ENCODE measurements around the gene SPPL3. TPM values are rescaled to one million over a fixed set of nuclear protein-coding genes. Genes with fewer than 3 reads are reported as not detected.

SPPL3 gene
- polyA plus RNA-seq, 1 of the 3 experiments (the other 2 are of a cell fraction), result 18.8 TPM

- Histone ChIP-seq H3K36me3 (replicated peaks in 1 of 2; ENCODE audit: control insufficient read depth in 1 of 2, insufficient read depth in 2 of 2, low read length in 1 of 2) (no peaks in the 10 kb centered on the region), H4K20me1 (ENCODE audit: insufficient read depth) (peaks cover 57% of the 10 kb centered on the region), H3K9me3 (no peaks in the 10 kb centered on the region), H3K27me3 (ENCODE audit: insufficient read depth) (no peaks in the 10 kb centered on the region), H3K4me3 (ENCODE audit: low read depth in 2 of 2, low read length in 1 of 2) (no peak overlapping the region), H3K4me1 (ENCODE audit: control insufficient read depth in 1 of 2, insufficient read depth in 2 of 2, low read depth in 1 of 2, low read length in 1 of 2) (peaks cover 0 to 9% of the 10 kb centered on the region in 2 experiments; a peak in 3 of 4 replicates), H3K9ac (no peak overlapping the region), H3K27ac (ENCODE audit: low read depth in 2 of 2, low read length in 1 of 2) (0 out of 4 replicates have a peak overlapping the region, but pooled peaks of 1 of the 2 experiments have one; percentile 3), H2AFZ (ENCODE audit: low read depth) (no peak overlapping the region), H3F3A (replicated peaks; ENCODE audit: insufficient read depth) (peaks cover 5% of the 10 kb centered on the region), H3K79me2 (ENCODE audit: insufficient read depth) (peaks cover 30% of the 10 kb centered on the region), H3K4me2 (no peak overlapping the region), H3K9me2 (no peaks in the 10 kb centered on the region)
- TF ChIP-seq GABPA (IDR thresholded peaks at IDR 0.05; ENCODE audit: low read depth) (no peak), ZBTB33 (IDR thresholded peaks at IDR 0.05; ENCODE audit: borderline replicate concordance, low read depth) (no peak), EP300 (IDR thresholded peaks at IDR 0.05; ENCODE audit: borderline replicate concordance in 1 of 2, low read depth in 1 of 2, low read length in 1 of 2) (no peak), IRF3 (IDR thresholded peaks at IDR 0.05; ENCODE audit: low read depth, low read length) (no peak), FOSL2 (IDR thresholded peaks at IDR 0.05; ENCODE audit: borderline replicate concordance, low read depth) (no peak), USF1 (IDR thresholded peaks at IDR 0.05; ENCODE audit: borderline replicate concordance, low read depth) (no peak), JUND (IDR thresholded peaks at IDR 0.05) (no peak)
- ChIA-PET POLR2A (no interaction called here), CTCF (no interaction called here)
- DNase-seq, result peak; percentile 46
- WGBS (ENCODE audit: low lambda C conversion rate), result 58% methylated on average over 3 of the region's 3 CpGs
Measured at GRCh38 chr12:120830052-120830940, 73.9 kb downstream of the SPPL3 start.

GRCh38 chr12:120826335-120826734 is 77.8 kb downstream of the SPPL3 start:
- no peak overlapping the region for H3K4me3 ChIP-seq (ENCODE audit: low read depth in 2 of 2, low read length in 1 of 2)
- no peaks in the 10 kb centered on the region for H3K9me3 ChIP-seq
- ChIA-PET POLR2A (no interaction called here), CTCF (no interaction called here)
- H3K36me3 ChIP-seq (replicated peaks in 1 of 2; ENCODE audit: control insufficient read depth in 1 of 2, insufficient read depth in 2 of 2, low read length in 1 of 2), result no peaks in the 10 kb centered on the region
- no peak overlapping the region for H3K27ac ChIP-seq (ENCODE audit: low read depth in 2 of 2, low read length in 1 of 2)
- peaks cover 5% of the 10 kb centered on the region for H3F3A ChIP-seq (replicated peaks; ENCODE audit: insufficient read depth)
- DNase-seq, result no peak
- H3K9ac ChIP-seq, result no peak overlapping the region
- no peaks in the 10 kb centered on the region for H3K27me3 ChIP-seq (ENCODE audit: insufficient read depth)
- H3K79me2 ChIP-seq (ENCODE audit: insufficient read depth), result peaks cover 55% of the 10 kb centered on the region
- peaks cover 27% of the 10 kb centered on the region for H4K20me1 ChIP-seq (ENCODE audit: insufficient read depth)
- 74% methylated on average over 4 of the region's 4 CpGs for WGBS (ENCODE audit: low lambda C conversion rate)
- H3K4me2 ChIP-seq, result no peak overlapping the region
- no peak overlapping the region for H2AFZ ChIP-seq (ENCODE audit: low read depth)
- H3K4me1 ChIP-seq (ENCODE audit: control insufficient read depth in 1 of 2, insufficient read depth in 2 of 2, low read depth in 1 of 2, low read length in 1 of 2), result peaks cover 0 to 5% of the 10 kb centered on the region in 2 experiments; a peak in 1 of 4 replicates
- no peak for TF ChIP-seq TCF12 (IDR thresholded peaks at IDR 0.05)
- TF ChIP-seq ZBTB33 (IDR thresholded peaks at IDR 0.05; ENCODE audit: borderline replicate concordance, low read depth), result no peak
- TF ChIP-seq MAX (IDR thresholded peaks at IDR 0.05; ENCODE audit: low read depth), result no peak
- no peak for TF ChIP-seq EZH2phosphoT487 (IDR thresholded peaks at IDR 0.05; ENCODE audit: borderline replicate concordance, low read depth)
- TF ChIP-seq RAD21 (IDR thresholded peaks at IDR 0.05; ENCODE audit: low read length), result no peak
- TF ChIP-seq CHD2 (IDR thresholded peaks at IDR 0.05; ENCODE audit: low read length, partially characterized antibody), result no peak
- TF ChIP-seq EP300 (IDR thresholded peaks at IDR 0.05; ENCODE audit: borderline replicate concordance in 1 of 2, low read depth in 1 of 2, low read length in 1 of 2), result no peak
- no peak for TF ChIP-seq FOXJ3 (CRISPR knock-in tag; IDR thresholded peaks at IDR 0.05)
- TF ChIP-seq JUND (IDR thresholded peaks at IDR 0.05), result no peak
- no peak for TF ChIP-seq TAF1 (IDR thresholded peaks at IDR 0.05; ENCODE audit: borderline replicate concordance, low read depth, low read length)
- H3K9me2 ChIP-seq, result no peaks in the 10 kb centered on the region
